Neural cell (in vitro differentiated cells): ENCODE measurements around the gene FOXO6.

Experiments used
- EP300 ChIP-seq: fragments of 450-650 bp; conservative IDR thresholded peaks from 2 replicates; pipeline ENCODE4 v1.6.1; 2014; ENCODE audit warnings: antibody characterized with exemption, mild to moderate bottlenecking, moderate library complexity; ENCODE audit not compliant: poor library complexity, severe bottlenecking
- EZH2 ChIP-seq: fragments of 200-600, 300-800 bp; shearing (Covaris generic), sonication (generic); IDR thresholded peaks from 2 replicates; pipeline ENCODE4 v1.6.1; 2014; ENCODE audit warnings: antibody characterized with exemption, low read length, borderline replicate concordance, mild to moderate bottlenecking; ENCODE audit not compliant: insufficient read depth, poor library complexity, severe bottlenecking
- POLR2AphosphoS5 ChIP-seq: IDR thresholded peaks from 2 replicates; pipeline ENCODE4 v1.6.1; 2012
- RAD21 ChIP-seq: fragments of 450-650 bp; conservative IDR thresholded peaks from 2 replicates; pipeline ENCODE4 v1.6.1; 2014; ENCODE audit warnings: antibody characterized with exemption, mild to moderate bottlenecking, moderate library complexity
- SMC3 ChIP-seq: fragments of 450-650 bp; conservative IDR thresholded peaks from 2 replicates; pipeline ENCODE4 v1.6.1; 2014; ENCODE audit warnings: antibody characterized with exemption, mild to moderate bottlenecking, moderate library complexity; ENCODE audit not compliant: poor library complexity
- TF ChIP-seq, protein P1 (sequence below): fragments of 450-650 bp; IDR thresholded peaks from 2 replicates; pipeline ENCODE4 v1.5.1; 2014; ENCODE audit warnings: antibody characterized with exemption, mild to moderate bottlenecking, moderate library complexity; ENCODE audit not compliant: poor library complexity, severe bottlenecking

DNA sequence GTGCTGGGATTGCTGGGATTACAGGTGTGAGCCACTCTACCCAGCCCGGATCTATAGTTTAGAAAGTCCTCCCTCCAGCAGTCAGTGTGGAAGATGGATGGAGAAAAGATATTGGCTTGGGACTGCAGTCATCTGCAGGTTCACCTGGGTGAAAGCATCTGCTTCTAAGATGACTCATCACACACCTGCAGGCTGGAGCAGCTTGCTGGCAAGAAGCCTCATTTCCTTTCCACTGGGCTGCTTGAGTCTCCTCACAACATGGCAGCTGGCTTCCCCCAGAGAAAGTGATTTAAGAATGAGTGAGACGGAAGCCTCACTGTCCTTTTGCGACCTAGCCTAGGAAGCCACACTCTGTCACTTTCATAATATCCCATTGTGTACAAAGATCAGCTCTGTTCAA lies 50.0 kb downstream of the FOXO6 start:
- no peak for TF ChIP-seq SMC3
- TF ChIP-seq, protein P1, sequence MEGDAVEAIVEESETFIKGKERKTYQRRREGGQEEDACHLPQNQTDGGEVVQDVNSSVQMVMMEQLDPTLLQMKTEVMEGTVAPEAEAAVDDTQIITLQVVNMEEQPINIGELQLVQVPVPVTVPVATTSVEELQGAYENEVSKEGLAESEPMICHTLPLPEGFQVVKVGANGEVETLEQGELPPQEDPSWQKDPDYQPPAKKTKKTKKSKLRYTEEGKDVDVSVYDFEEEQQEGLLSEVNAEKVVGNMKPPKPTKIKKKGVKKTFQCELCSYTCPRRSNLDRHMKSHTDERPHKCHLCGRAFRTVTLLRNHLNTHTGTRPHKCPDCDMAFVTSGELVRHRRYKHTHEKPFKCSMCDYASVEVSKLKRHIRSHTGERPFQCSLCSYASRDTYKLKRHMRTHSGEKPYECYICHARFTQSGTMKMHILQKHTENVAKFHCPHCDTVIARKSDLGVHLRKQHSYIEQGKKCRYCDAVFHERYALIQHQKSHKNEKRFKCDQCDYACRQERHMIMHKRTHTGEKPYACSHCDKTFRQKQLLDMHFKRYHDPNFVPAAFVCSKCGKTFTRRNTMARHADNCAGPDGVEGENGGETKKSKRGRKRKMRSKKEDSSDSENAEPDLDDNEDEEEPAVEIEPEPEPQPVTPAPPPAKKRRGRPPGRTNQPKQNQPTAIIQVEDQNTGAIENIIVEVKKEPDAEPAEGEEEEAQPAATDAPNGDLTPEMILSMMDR: no peak
- TF ChIP-seq EP300: no peak
- TF ChIP-seq RAD21: no peak
- TF ChIP-seq POLR2AphosphoS5: no peak
- TF ChIP-seq EZH2: no peak
